ENCODE measurements around the gene PARN.

The PARN gene

DNA sequence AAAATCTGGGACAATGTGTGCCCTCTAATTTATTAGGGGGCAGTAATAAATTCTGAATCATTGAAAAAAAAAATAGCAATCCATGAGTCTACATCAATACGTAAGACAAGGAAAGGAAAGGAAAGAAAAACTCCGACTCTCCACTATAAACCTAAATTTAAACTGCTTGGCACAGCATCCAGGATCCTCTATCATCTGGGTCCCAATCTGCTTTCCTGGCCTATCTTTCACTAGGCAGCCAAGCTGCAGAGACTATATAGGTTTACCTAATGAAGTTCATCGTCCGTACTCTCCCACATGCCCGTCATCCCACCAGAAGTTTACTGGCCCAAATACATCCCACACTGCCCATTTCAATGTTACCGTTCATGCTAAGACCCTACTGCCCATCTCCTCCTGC, 179.2 kb downstream of the PARN start:
- H3K27ac ChIP-seq (ENCODE audit: low read length) = no peak overlapping the region
- no peaks in the 10 kb centered on the region for H3K9me2 ChIP-seq (replicated peaks; ENCODE audit: insufficient read depth, low read length)
- no peaks in the 10 kb centered on the region for H3K79me2 ChIP-seq (ENCODE audit: low read length)
- no peak overlapping the region for H2AFZ ChIP-seq (ENCODE audit: low read length)
- H3F3A ChIP-seq (ENCODE audit: insufficient read depth, low read length) = no peaks in the 10 kb centered on the region
- no peak overlapping the region for H3K4me2 ChIP-seq (ENCODE audit: low read depth, low read length)
- no peak overlapping the region for H3K9ac ChIP-seq (ENCODE audit: low read length)
- H3K4me1 ChIP-seq (ENCODE audit: low read length) = no peaks in the 10 kb centered on the region
- no peak overlapping the region for H3K4me3 ChIP-seq (ENCODE audit: low read length)
- DNase-seq = no peak
- no peaks in the 10 kb centered on the region for H3K9me3 ChIP-seq (replicated peaks; ENCODE audit: insufficient read depth, low read length)
- H4K20me1 ChIP-seq (ENCODE audit: insufficient read depth, low read length) = no peaks in the 10 kb centered on the region
- no peaks in the 10 kb centered on the region for H3K27me3 ChIP-seq (replicated peaks; ENCODE audit: insufficient read depth, low read length)
- H3K36me3 ChIP-seq (replicated peaks; ENCODE audit: insufficient read depth, low read length) = no peaks in the 10 kb centered on the region
- no peak for TF ChIP-seq EZH2phosphoT487 (IDR thresholded peaks at IDR 0.05; ENCODE audit: low read length)
- TF ChIP-seq, protein P1, sequence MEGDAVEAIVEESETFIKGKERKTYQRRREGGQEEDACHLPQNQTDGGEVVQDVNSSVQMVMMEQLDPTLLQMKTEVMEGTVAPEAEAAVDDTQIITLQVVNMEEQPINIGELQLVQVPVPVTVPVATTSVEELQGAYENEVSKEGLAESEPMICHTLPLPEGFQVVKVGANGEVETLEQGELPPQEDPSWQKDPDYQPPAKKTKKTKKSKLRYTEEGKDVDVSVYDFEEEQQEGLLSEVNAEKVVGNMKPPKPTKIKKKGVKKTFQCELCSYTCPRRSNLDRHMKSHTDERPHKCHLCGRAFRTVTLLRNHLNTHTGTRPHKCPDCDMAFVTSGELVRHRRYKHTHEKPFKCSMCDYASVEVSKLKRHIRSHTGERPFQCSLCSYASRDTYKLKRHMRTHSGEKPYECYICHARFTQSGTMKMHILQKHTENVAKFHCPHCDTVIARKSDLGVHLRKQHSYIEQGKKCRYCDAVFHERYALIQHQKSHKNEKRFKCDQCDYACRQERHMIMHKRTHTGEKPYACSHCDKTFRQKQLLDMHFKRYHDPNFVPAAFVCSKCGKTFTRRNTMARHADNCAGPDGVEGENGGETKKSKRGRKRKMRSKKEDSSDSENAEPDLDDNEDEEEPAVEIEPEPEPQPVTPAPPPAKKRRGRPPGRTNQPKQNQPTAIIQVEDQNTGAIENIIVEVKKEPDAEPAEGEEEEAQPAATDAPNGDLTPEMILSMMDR (IDR thresholded peaks at IDR 0.05; ENCODE audit: low read length) = no peak

- H4K20me1 ChIP-seq (ENCODE audit: insufficient read depth, low read length) = no peaks in the 10 kb centered on the region
- no peaks in the 10 kb centered on the region for H3K27me3 ChIP-seq (replicated peaks; ENCODE audit: insufficient read depth, low read length)
- H3K79me2 ChIP-seq (ENCODE audit: low read length) = no peaks in the 10 kb centered on the region
- H3K9me2 ChIP-seq (replicated peaks; ENCODE audit: insufficient read depth, low read length) = no peaks in the 10 kb centered on the region
- no peak overlapping the region for H2AFZ ChIP-seq (ENCODE audit: low read length)
- TF ChIP-seq EZH2phosphoT487 (IDR thresholded peaks at IDR 0.05; ENCODE audit: low read length) = no peak
- no peak for TF ChIP-seq EZH2 (optimal IDR thresholded peaks at IDR 0.05; ENCODE audit: low read depth, low read length)
- TF ChIP-seq, protein P1 (IDR thresholded peaks at IDR 0.05; ENCODE audit: low read length) = no peak
- H3K27ac ChIP-seq (ENCODE audit: low read length) = no peak overlapping the region
- no peaks in the 10 kb centered on the region for H3K4me1 ChIP-seq (ENCODE audit: low read length)
- H3F3A ChIP-seq (ENCODE audit: insufficient read depth, low read length) = no peaks in the 10 kb centered on the region
- H3K4me3 ChIP-seq (ENCODE audit: low read length) = no peak overlapping the region
- no peak for DNase-seq
- H3K9me3 ChIP-seq (replicated peaks; ENCODE audit: insufficient read depth, low read length) = no peaks in the 10 kb centered on the region
- H3K9ac ChIP-seq (ENCODE audit: low read length) = no peak overlapping the region
- H3K4me2 ChIP-seq (ENCODE audit: low read depth, low read length) = no peak overlapping the region
- H3K36me3 ChIP-seq (replicated peaks; ENCODE audit: insufficient read depth, low read length) = no peaks in the 10 kb centered on the region
These were observed 180.1 kb downstream of the PARN start for GRCh38 chr16:14449790-14450480.

DNA sequence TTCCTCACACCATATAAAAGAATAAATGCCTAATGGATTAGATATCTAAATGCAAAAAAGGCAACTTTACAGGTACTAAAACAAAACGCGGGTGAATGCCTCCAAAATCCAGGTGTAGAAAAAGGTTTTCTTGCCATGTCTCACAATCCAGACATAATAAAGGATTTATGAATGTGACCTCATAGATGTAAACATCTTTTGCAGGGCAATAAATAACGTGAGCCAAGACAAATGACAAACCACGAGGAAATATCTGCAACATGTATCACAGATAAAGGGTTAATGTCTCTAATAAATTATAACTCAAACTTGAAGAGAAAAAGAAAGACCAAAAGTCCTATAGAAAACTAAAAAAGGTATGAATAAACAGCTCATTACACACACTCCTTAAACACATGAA, 180.7 kb downstream of the PARN start:
- Histone ChIP-seq H3K9ac (ENCODE audit: low read length) (no peak overlapping the region), H2AFZ (ENCODE audit: low read length) (no peak overlapping the region), H3F3A (ENCODE audit: insufficient read depth, low read length) (no peaks in the 10 kb centered on the region), H3K4me3 (ENCODE audit: low read length) (no peak overlapping the region), H3K36me3 (replicated peaks; ENCODE audit: insufficient read depth, low read length) (no peaks in the 10 kb centered on the region), H3K4me1 (ENCODE audit: low read length) (no peaks in the 10 kb centered on the region), H3K9me3 (replicated peaks; ENCODE audit: insufficient read depth, low read length) (no peaks in the 10 kb centered on the region), H3K27ac (ENCODE audit: low read length) (no peak overlapping the region), H3K27me3 (replicated peaks; ENCODE audit: insufficient read depth, low read length) (no peaks in the 10 kb centered on the region), H4K20me1 (ENCODE audit: insufficient read depth, low read length) (no peaks in the 10 kb centered on the region), H3K4me2 (ENCODE audit: low read depth, low read length) (no peak overlapping the region), H3K9me2 (replicated peaks; ENCODE audit: insufficient read depth, low read length) (no peaks in the 10 kb centered on the region), H3K79me2 (ENCODE audit: low read length) (no peaks in the 10 kb centered on the region)
- TF ChIP-seq EZH2 (optimal IDR thresholded peaks at IDR 0.05; ENCODE audit: low read depth, low read length) (no peak), EZH2phosphoT487 (IDR thresholded peaks at IDR 0.05; ENCODE audit: low read length) (no peak)
- TF ChIP-seq, protein P1 (IDR thresholded peaks at IDR 0.05; ENCODE audit: low read length) = no peak
- DNase-seq = no peak

Data from MM.1S (cell line).